WI38 (cell line): ENCODE results near the gene RHOBTB3.

Experiments
- H3K4me3 ChIP-seq: 2 replicates; pipeline ENCODE4 v1.5.1; 2011; ENCODE audit warnings: low read depth, mild to moderate bottlenecking, control low read depth, low read length
- CTCF ChIP-seq: IDR thresholded peaks from 2 replicates; pipeline ENCODE4 v1.5.1; 2012; ENCODE audit warnings: low read depth, mild to moderate bottlenecking, control low read depth, low read length

RHOBTB3 gene

GRCh38 chr5:95725071-95725820 lies 5.9 kb upstream of the RHOBTB3 start:
- no peak for TF ChIP-seq CTCF
- no peak overlapping the region for H3K4me3 ChIP-seq

DNA sequence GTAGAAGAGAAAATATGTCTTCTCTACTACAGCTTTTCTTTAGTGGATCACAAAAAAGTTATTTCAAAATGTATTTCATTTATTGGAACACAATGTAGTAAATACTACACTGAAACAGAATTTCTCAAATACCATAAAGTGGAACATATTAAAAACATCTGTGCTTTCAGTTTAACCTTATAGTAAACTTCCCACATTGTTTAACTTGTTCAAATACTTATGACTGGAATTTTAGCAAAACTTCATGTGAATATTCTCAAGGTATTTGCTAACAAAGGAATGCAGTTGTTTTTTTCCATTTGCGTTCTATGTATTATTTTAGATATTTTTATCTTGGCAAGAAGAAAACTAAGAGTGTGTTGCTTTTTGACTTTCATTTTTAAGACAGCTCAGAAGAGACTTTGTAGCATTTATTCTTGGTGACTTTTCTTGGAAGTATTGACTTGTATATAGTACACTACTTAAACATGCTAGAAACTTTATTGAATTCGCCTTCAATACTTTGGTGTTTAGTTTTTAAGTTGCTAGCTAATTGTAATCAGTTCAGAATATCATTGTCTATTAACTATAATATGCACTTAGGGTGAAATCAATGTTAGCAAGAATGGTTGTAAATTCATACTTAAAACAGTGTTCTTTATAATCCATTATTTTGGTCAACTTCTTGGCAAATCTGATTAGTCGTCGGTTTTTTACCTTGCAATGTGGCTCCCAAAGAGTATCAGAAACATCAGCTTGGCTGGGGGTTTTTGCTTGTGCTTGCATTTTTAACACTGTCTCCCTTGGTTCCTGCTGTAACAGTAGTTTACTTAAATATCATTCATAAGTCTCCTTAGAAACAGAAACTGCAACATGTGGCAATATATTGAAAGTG lies 5.0 kb upstream of the RHOBTB3 start:
- H3K4me3 ChIP-seq, result peak overlapping the region; percentile 36
- TF ChIP-seq CTCF, result no peak

GRCh38 chr5:95726811-95727763 lies 4.0 kb upstream of the RHOBTB3 start:
- peak overlapping the region; percentile 36; the same call in 1 of the 2 replicates for H3K4me3 ChIP-seq
- TF ChIP-seq CTCF, result no peak

GRCh38 chr5:95727764-95728191 lies 3.4 kb upstream of the RHOBTB3 start:
- no peak for TF ChIP-seq CTCF
- H3K4me3 ChIP-seq, result no peak overlapping the region

DNA sequence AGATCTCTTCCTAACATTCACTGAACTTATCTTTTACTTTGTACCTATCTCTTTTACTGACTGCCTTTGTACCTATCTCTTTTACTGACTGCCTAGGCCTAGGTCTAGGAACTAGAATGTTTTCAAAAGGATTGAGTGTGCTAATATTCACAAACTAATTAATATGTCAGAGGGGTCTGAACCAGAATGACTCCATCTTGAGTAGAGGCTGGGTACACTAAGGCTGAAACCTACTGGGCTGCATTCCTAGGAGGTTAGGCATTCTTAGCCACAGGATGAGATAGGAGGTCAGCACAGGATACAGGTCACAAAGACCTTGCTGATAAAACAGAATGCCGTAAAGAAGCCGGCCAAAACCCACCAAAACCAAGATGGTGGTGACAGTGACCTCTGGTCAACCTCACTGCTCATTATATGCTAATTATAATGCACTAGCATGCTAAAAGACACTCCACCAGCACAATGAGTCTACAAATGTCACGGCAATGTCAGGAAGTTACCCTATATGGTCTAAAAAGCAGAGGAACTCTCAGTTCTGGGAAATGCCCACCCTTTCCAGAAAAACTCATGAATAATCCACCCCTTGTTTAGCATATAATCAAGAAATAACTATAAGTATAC lies 2.5 kb upstream of the RHOBTB3 start:
- H3K4me3 ChIP-seq, result no peak overlapping the region
- no peak for TF ChIP-seq CTCF

DNA sequence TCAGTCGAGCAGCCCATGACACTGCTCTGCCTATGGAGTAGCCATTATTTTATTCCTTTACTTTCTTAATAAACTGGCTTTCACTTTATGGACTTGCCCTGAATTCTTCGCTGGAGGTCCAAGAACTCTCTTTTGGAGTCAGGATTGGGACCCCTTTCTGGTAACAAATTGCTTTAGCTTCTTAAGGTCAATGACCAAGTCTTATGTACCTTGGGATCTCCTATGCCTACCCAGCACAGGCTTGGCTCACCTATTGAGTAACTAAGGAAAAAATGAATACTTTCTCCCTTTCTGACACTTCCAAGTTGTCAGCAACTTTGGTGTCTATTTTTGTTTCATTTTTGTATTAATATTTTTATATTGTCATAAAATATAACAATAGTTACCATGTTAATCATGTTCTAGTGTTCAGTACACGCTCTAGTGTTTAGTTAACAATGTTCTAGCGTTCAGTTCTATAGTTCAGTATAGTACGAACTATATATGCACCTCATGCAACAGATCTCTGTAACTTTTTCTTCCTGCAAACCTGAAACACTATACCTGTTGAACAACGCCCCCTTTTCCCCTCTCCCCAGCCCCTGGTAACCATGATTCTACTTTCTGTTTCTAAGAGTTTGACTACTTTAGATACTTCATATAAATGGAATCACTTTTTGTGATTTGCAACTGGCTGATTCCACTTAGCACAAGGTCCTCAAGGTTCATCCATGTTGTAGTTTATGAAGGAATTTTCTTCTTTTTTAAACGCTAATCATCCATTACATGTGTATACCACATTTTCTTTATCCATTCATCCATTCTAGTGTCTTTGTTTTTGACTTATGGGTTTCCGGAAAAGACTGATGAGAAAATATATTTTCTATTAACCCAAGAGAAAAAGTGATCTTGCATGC lies 1.8 kb upstream of the RHOBTB3 start:
- TF ChIP-seq CTCF, result no peak
- H3K4me3 ChIP-seq, result no peak overlapping the region
